ENCODE results near the gene CTLA4. TPM values are rescaled to one million over a fixed set of nuclear protein-coding genes. Genes with fewer than 3 reads are reported as not detected.

The CTLA4 gene
- total and polyA plus RNA-seq, 8 donors: 1.1 to 2.0 TPM; not detected in 6

GRCh38 chr2:203894262-203894661 is 26.7 kb downstream of the CTLA4 start:
- Histone ChIP-seq H3K4me3 (no peak overlapping the region), H3K27ac (no peak overlapping the region), H3K9me3 (no peaks in the 10 kb centered on the region), H3K4me1 (peaks cover 0 to 9% (median 0%) of the 10 kb centered on the region in 4 donors), H3K27me3 (no peaks in the 10 kb centered on the region), H3K36me3 (no peaks in the 10 kb centered on the region)
- 74 to 88% (median 86%) methylated on average over 1 of the region's 1 CpG for WGBS, 5 donors
- TF ChIP-seq EP300 (IDR thresholded peaks at IDR 0.05): no peak
- TF ChIP-seq POLR2AphosphoS5 (IDR thresholded peaks at IDR 0.05): no peak
- no peak for TF ChIP-seq POLR2A (IDR thresholded peaks at IDR 0.05)
- TF ChIP-seq CTCF (IDR thresholded peaks at IDR 0.05): no peak
- intact Hi-C loops (cut with DNase I; ENCODE audit: low total_unique reads): no loop called here
- no peak for DNase-seq

GRCh38 chr2:203897544-203897943 is 30.0 kb downstream of the CTLA4 start:
- Histone ChIP-seq H3K36me3 (no peaks in the 10 kb centered on the region), H3K4me1 (peaks cover 0 to 15% (median 0%) of the 10 kb centered on the region in 4 donors), H3K4me3 (no peak overlapping the region), H3K27ac (peak overlapping the region in 1 of 5 donors; percentile 59), H3K9me3 (peaks cover 6 to 15% (median 14%) of the 10 kb centered on the region in 4 donors), H3K27me3 (no peaks in the 10 kb centered on the region)
- TF ChIP-seq CTCF (IDR thresholded peaks at IDR 0.05) (no peak), EP300 (IDR thresholded peaks at IDR 0.05) (no peak), POLR2AphosphoS5 (IDR thresholded peaks at IDR 0.05) (no peak), POLR2A (IDR thresholded peaks at IDR 0.05) (no peak)
- intact Hi-C loops (cut with DNase I; ENCODE audit: low total_unique reads): no loop called here
- 61 to 74% (median 66%) methylated on average over 2 of the region's 2 CpGs for WGBS, 5 donors
- no peak for DNase-seq

- intact Hi-C loops (cut with DNase I; ENCODE audit: low total_unique reads): no loop called here
- DNase-seq: peak in 1 of 2 donors; percentile 37
- Histone ChIP-seq H3K27ac (peak overlapping the region in 1 of 5 donors; percentile 59), H3K4me1 (peaks cover 0 to 15% (median 0%) of the 10 kb centered on the region in 4 donors), H3K27me3 (no peaks in the 10 kb centered on the region), H3K9me3 (peaks cover 9 to 24% (median 19%) of the 10 kb centered on the region in 4 donors), H3K36me3 (no peaks in the 10 kb centered on the region), H3K4me3 (no peak overlapping the region)
- no peak for TF ChIP-seq EP300 (IDR thresholded peaks at IDR 0.05)
- no peak for TF ChIP-seq POLR2A (IDR thresholded peaks at IDR 0.05)
- TF ChIP-seq CTCF (IDR thresholded peaks at IDR 0.05): no peak
- TF ChIP-seq POLR2AphosphoS5 (IDR thresholded peaks at IDR 0.05): no peak
- WGBS, 5 donors: 52 to 87% (median 75%) methylated on average over 2 of the region's 2 CpGs
Measured at GRCh38 chr2:203898657-203899056, 31.1 kb downstream of the CTLA4 start.

GRCh38 chr2:203900253-203900652 is 32.7 kb downstream of the CTLA4 start:
- intact Hi-C loops (cut with DNase I; ENCODE audit: low total_unique reads): no loop called here
- Histone ChIP-seq H3K27me3 (no peaks in the 10 kb centered on the region), H3K4me1 (peaks cover 0 to 15% (median 0%) of the 10 kb centered on the region in 4 donors), H3K27ac (no peak overlapping the region), H3K4me3 (no peak overlapping the region), H3K9me3 (peaks cover 9 to 24% (median 19%) of the 10 kb centered on the region in 4 donors), H3K36me3 (no peaks in the 10 kb centered on the region)
- 75 to 86% (median 80%) methylated on average over 2 of the region's 2 CpGs for whole genome bisulfite sequencing, 5 donors
- TF ChIP-seq POLR2A (IDR thresholded peaks at IDR 0.05) (no peak), EP300 (IDR thresholded peaks at IDR 0.05) (no peak), POLR2AphosphoS5 (IDR thresholded peaks at IDR 0.05) (no peak), CTCF (IDR thresholded peaks at IDR 0.05) (no peak)
- no peak for DNase-seq
